SK-N-SH treated with all-trans-retinoic acid at 6 μM for 48 hours (cell line): ENCODE measurements around the gene NT5C3B.

Source experiments
- BACH2 ChIP-seq: fragments of 250-450 bp; sonication (Bioruptor Pico); IDR thresholded peaks from 2 replicates; pipeline ENCODE4 v1.9.0; 2021; ENCODE audit warnings: mild to moderate bottlenecking, borderline replicate concordance
- CSRNP3 ChIP-seq: fragments of 250-450 bp; sonication (Bioruptor Pico); IDR thresholded peaks from 2 replicates; pipeline ENCODE4 v1.5.1; 2021; ENCODE audit warnings: mild to moderate bottlenecking, moderate library complexity
- ESRRG ChIP-seq: fragments of 250-450 bp; sonication (Bioruptor Pico); IDR thresholded peaks from 2 replicates; pipeline ENCODE4 v1.6.1; 2021; ENCODE audit warnings: mild to moderate bottlenecking
- PATZ1 ChIP-seq: fragments of 250-450 bp; sonication (Bioruptor Pico); IDR thresholded peaks from 2 replicates; pipeline ENCODE4 v1.8.0; 2020; ENCODE audit warnings: mild to moderate bottlenecking, moderate library complexity, borderline replicate concordance
- PPARA ChIP-seq: fragments of 250-450 bp; sonication (Bioruptor Pico); IDR thresholded peaks from 2 replicates; pipeline ENCODE4 v1.5.0; 2020; ENCODE audit warnings: mild to moderate bottlenecking, borderline replicate concordance
- SNAI2 ChIP-seq: fragments of 250-450 bp; sonication (Bioruptor Pico); IDR thresholded peaks from 2 replicates; pipeline ENCODE4 v1.5.0; 2020; ENCODE audit warnings: mild to moderate bottlenecking, moderate library complexity
- ZNF70 ChIP-seq: fragments of 450-650 bp; formaldehyde crosslinking; IDR thresholded peaks from 2 replicates; pipeline ENCODE4 v1.5.0; 2020; ENCODE audit warnings: mild to moderate bottlenecking, moderate library complexity
- ZNF8 ChIP-seq: fragments of 450-650 bp; formaldehyde crosslinking; IDR thresholded peaks from 2 replicates; pipeline ENCODE4 v1.5.0; 2020; ENCODE audit warnings: mild to moderate bottlenecking, moderate library complexity

- TF ChIP-seq PPARA: no peak
- TF ChIP-seq ZNF70 (CRISPR knock-in tag): no peak
- TF ChIP-seq BACH2 (CRISPR knock-in tag): no peak
- no peak for TF ChIP-seq SNAI2 (CRISPR knock-in tag)
- TF ChIP-seq PATZ1: no peak
- TF ChIP-seq CSRNP3 (CRISPR knock-in tag): no peak
- no peak for TF ChIP-seq ESRRG (CRISPR knock-in tag)
- no peak for TF ChIP-seq ZNF8 (CRISPR knock-in tag)
Measured at GRCh38 chr17:41864498-41864835, 28.4 kb upstream of the NT5C3B start.
